ENCODE results near the gene CHAMP1. TPM values are rescaled to one million over a fixed set of nuclear protein-coding genes. Genes with fewer than 3 reads are reported as not detected.

CHAMP1 gene
- total RNA-seq, 1 donor from 2014 or later = 29.5 TPM

DNA sequence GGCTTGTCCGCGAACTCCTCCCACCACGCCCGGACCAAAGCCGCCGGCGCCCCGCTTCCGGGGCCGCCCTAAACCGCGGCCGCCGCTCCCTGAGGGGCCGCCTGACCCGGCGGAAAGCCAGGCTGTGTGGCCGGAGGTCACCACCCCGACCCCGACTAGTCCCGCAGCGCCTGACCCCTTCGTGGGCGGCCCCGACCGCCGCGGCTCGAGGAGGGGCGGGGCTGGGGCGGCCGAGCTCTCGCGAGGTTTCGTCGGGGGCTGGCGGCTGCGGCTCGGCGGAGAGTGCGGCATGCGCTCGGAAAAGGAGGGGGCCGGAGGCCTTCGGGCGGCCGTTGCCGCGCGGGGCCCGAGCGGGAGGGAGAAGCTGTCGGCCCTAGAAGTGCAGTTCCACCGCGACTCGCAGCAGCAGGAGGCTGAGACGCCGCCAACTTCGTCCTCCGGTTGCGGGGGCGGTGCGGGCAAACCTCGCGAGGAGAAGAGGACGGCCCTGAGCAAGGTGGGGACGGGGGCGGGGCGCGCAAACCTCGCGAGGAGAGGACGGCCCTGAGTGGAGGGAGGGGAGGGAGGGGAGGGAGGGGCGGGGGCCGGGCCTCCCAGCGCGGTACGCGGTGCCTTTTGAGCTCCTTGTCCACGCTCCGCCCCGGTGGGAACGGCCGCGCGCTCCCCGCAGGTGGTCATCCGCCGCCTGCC is 32.8 kb upstream of the CHAMP1 start, which contains the start of gene UPF3A:
TSS of gene UPF3A (plus strand) at position 251 of the 690 bp plus-strand sequence. CDS start at position 290, 39 bp downstream.
- H3K4me3 Mint-ChIP-seq (ENCODE audit: unreplicated experiment) = peak within 1 kb of the TSS; percentile 98
- H3K36me3 Mint-ChIP-seq (ENCODE audit: unreplicated experiment) = no peaks in the 10 kb centered on the region
- H3K27me3 Mint-ChIP-seq (ENCODE audit: unreplicated experiment) = peaks cover 8% of the 10 kb centered on the region
- H3K27ac Mint-ChIP-seq (ENCODE audit: unreplicated experiment) = peak within 1 kb of the TSS; percentile 98
- peaks cover 23% of the 10 kb centered on the region for H3K4me1 Mint-ChIP-seq (ENCODE audit: low read depth, unreplicated experiment)
- peak; percentile 93 for DNase-seq
- TF ChIP-seq, protein P1, sequence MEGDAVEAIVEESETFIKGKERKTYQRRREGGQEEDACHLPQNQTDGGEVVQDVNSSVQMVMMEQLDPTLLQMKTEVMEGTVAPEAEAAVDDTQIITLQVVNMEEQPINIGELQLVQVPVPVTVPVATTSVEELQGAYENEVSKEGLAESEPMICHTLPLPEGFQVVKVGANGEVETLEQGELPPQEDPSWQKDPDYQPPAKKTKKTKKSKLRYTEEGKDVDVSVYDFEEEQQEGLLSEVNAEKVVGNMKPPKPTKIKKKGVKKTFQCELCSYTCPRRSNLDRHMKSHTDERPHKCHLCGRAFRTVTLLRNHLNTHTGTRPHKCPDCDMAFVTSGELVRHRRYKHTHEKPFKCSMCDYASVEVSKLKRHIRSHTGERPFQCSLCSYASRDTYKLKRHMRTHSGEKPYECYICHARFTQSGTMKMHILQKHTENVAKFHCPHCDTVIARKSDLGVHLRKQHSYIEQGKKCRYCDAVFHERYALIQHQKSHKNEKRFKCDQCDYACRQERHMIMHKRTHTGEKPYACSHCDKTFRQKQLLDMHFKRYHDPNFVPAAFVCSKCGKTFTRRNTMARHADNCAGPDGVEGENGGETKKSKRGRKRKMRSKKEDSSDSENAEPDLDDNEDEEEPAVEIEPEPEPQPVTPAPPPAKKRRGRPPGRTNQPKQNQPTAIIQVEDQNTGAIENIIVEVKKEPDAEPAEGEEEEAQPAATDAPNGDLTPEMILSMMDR (IDR thresholded peaks at IDR 0.05; ENCODE audit: partially characterized antibody, unreplicated experiment) = no peak
- H3K9me3 Mint-ChIP-seq (ENCODE audit: unreplicated experiment) = peaks cover 14% of the 10 kb centered on the region

DNA sequence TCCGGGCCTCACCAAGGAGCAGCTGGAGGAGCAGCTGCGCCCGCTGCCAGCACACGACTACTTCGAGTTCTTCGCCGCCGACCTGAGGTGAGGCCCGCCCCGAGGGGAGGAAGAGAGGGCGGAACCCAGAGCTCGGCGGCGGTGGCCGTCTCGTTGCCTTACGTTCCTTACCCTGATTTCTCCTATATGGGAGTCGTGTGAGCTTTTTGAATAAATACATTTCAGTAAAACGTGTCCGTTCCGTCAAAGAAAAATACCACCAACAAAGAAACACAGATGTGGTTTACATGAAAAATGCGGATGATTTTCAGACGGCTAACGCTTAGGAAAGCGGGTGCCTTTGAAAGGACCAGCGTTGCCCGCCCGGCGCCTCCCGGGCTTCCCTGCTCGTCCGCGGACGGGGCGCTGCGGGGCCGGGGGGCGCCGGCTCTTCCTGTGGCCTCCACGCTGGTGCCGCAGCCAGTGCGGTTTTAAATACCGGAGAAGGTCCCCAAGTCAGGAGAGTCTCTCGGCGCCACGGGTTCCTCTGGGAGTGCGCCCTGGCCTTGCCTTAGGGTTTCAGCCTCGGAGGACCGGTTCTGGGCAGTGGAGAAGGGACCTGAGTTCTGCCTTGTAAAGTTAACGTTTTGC is 32.1 kb upstream of the CHAMP1 start:
- Mint-ChIP-seq H3K4me3 (ENCODE audit: unreplicated experiment) (peak overlapping the region; percentile 94), H3K4me1 (ENCODE audit: low read depth, unreplicated experiment) (peaks cover 23% of the 10 kb centered on the region), H3K27me3 (ENCODE audit: unreplicated experiment) (peaks cover 12% of the 10 kb centered on the region), H3K27ac (ENCODE audit: unreplicated experiment) (peak overlapping the region; percentile 92), H3K9me3 (ENCODE audit: unreplicated experiment) (peaks cover 14% of the 10 kb centered on the region), H3K36me3 (ENCODE audit: unreplicated experiment) (peaks cover 6% of the 10 kb centered on the region)
- TF ChIP-seq, protein P1 (IDR thresholded peaks at IDR 0.05; ENCODE audit: partially characterized antibody, unreplicated experiment) = no peak
- DNase-seq = peak; percentile 85

DNA sequence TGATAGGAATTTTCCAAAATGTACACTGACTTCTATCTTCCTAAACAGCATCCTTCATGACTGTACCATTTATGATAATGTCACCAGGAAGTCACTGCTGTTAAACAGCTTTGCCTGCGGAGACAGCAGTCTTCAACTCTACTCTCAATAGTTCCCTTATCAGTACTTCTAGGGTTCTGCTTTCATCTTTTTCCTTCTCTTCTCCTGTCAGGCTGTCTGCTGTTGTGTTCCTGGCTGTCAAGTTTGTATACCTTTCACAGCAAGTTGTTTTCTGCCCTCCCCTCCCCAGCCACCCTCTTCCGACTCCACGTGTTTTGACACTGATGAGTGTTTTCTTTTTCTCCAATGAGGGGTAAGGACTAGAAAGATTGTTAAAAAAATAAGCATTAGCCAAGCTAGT is 30.7 kb upstream of the CHAMP1 start:
- TF ChIP-seq, protein P1 (IDR thresholded peaks at IDR 0.05; ENCODE audit: partially characterized antibody, unreplicated experiment) = no peak
- Mint-ChIP-seq H3K4me1 (ENCODE audit: low read depth, unreplicated experiment) (peaks cover 20% of the 10 kb centered on the region), H3K27me3 (ENCODE audit: unreplicated experiment) (peaks cover 12% of the 10 kb centered on the region), H3K27ac (ENCODE audit: unreplicated experiment) (peak overlapping the region; percentile 15), H3K9me3 (ENCODE audit: unreplicated experiment) (peaks cover 14% of the 10 kb centered on the region), H3K4me3 (ENCODE audit: unreplicated experiment) (peak overlapping the region; percentile 39), H3K36me3 (ENCODE audit: unreplicated experiment) (peaks cover 6% of the 10 kb centered on the region)
- no peak for DNase-seq

DNA sequence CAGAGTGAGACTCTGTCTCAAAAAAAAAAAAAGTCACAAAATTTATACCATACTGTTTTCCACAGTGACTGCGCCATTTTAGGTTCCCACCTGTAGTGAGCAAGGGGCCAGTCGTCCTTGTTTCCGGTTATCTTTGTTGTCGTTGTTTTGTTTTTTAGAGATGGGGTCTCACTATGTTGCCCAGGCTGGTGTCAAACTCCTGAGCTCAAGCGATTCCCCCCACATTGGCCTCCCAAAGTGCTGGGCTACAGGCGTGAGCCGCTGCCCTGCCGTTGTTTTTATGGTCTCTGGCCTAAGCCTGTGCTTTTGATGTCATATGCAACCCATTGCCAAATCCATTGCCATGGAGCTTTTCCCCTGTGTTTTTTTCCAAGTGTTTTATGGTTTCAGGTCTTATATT is 29.6 kb upstream of the CHAMP1 start:
- TF ChIP-seq, protein P1 (IDR thresholded peaks at IDR 0.05; ENCODE audit: partially characterized antibody, unreplicated experiment) = no peak
- H3K4me3 Mint-ChIP-seq (ENCODE audit: unreplicated experiment) = no peak overlapping the region
- peaks cover 6% of the 10 kb centered on the region for H3K36me3 Mint-ChIP-seq (ENCODE audit: unreplicated experiment)
- peaks cover 12% of the 10 kb centered on the region for H3K27me3 Mint-ChIP-seq (ENCODE audit: unreplicated experiment)
- DNase-seq = no peak
- H3K4me1 Mint-ChIP-seq (ENCODE audit: low read depth, unreplicated experiment) = peaks cover 14% of the 10 kb centered on the region
- no peak overlapping the region for H3K27ac Mint-ChIP-seq (ENCODE audit: unreplicated experiment)
- H3K9me3 Mint-ChIP-seq (ENCODE audit: unreplicated experiment) = peaks cover 13% of the 10 kb centered on the region
